H9 (cell line): ENCODE results near the gene AR. TPM values are rescaled to one million over a fixed set of nuclear protein-coding genes. Genes with fewer than 3 reads are reported as not detected.
"Not testable (repeated sequence)": the region's sequence is repeated elsewhere in the genome, so short reads cannot be mapped to it uniquely, and the experiment has no call there.

ENCODE experiments used
- DNase-seq: peaks from one replicate; pipeline ENCODE4 v3.0.0-alpha.2; 2017
- H2AFZ ChIP-seq: one replicate; pipeline ENCODE4 v1.6.1; 2013; ENCODE audit warnings: mild to moderate bottlenecking, low read length, control low read depth, moderate library complexity
- H2AK5ac ChIP-seq: 2 replicates; pipeline ENCODE4 v1.6.1; 2013; ENCODE audit warnings: low read length, control low read depth, mixed read lengths; ENCODE audit not compliant: insufficient read length
- H2BK120ac ChIP-seq: one replicate; pipeline ENCODE4 v1.6.1; 2013; ENCODE audit warnings: low read depth, mild to moderate bottlenecking, low read length, control low read depth, inconsistent platforms; ENCODE audit not compliant: poor library complexity, severe bottlenecking
- H2BK12ac ChIP-seq: 2 replicates; pipeline ENCODE4 v1.6.1; 2013; ENCODE audit warnings: low read length, control low read depth, mixed read lengths, low read depth; ENCODE audit not compliant: insufficient read length
- H2BK15ac ChIP-seq: 2 replicates; pipeline ENCODE4 v1.6.1; 2013; ENCODE audit warnings: low read depth, low read length, control low read depth
- H2BK20ac ChIP-seq: one replicate; pipeline ENCODE4 v1.6.1; 2013; ENCODE audit warnings: low read depth, mild to moderate bottlenecking, low read length, control low read depth, inconsistent platforms; ENCODE audit not compliant: poor library complexity, severe bottlenecking
- H2BK5ac ChIP-seq: 2 replicates; pipeline ENCODE4 v1.6.1; 2013; ENCODE audit warnings: low read length, control low read depth, mixed read lengths; ENCODE audit not compliant: insufficient read length
- H3K14ac ChIP-seq: 2 replicates; pipeline ENCODE4 v1.6.1; 2013; ENCODE audit warnings: low read length, control low read depth; ENCODE audit not compliant: insufficient read depth
- H3K18ac ChIP-seq: 2 replicates; pipeline ENCODE4 v1.6.1; 2013; ENCODE audit warnings: low read depth, mild to moderate bottlenecking, mixed read lengths, low read length, control low read depth; ENCODE audit not compliant: insufficient read length
- H3K23ac ChIP-seq: 2 replicates; pipeline ENCODE4 v1.6.1; 2013; ENCODE audit warnings: low read length, control low read depth, mixed read lengths, low read depth; ENCODE audit not compliant: insufficient read length
- H3K23me2 ChIP-seq: 2 replicates; pipeline ENCODE4 v1.6.1; 2013; ENCODE audit warnings: low read depth, mild to moderate bottlenecking, mixed read lengths, low read length, control low read depth; ENCODE audit not compliant: insufficient read length, poor library complexity, severe bottlenecking
- H3K27ac ChIP-seq: 2 replicates; pipeline ENCODE4 v1.5.1; 2013; ENCODE audit warnings: low read length, control low read depth, mixed read lengths, low read depth; ENCODE audit not compliant: insufficient read length
- H3K27me3 ChIP-seq: 2 replicates; pipeline ENCODE4 v1.6.1; 2013; ENCODE audit warnings: low read length, control low read depth, inconsistent platforms; ENCODE audit not compliant: insufficient read depth
- H3K4ac ChIP-seq: 2 replicates; pipeline ENCODE4 v1.6.1; 2013; ENCODE audit warnings: low read depth, mild to moderate bottlenecking, control low read depth, inconsistent platforms, low read length, moderate library complexity
- H3K4me1 ChIP-seq: 2 replicates; pipeline ENCODE4 v1.6.1; 2013; ENCODE audit warnings: low read length, control low read depth, inconsistent platforms; ENCODE audit not compliant: insufficient read depth
- H3K4me2 ChIP-seq: 2 replicates; pipeline ENCODE4 v1.6.1; 2013; ENCODE audit warnings: low read length, control low read depth, mixed read lengths; ENCODE audit not compliant: insufficient read length, insufficient read depth
- H3K56ac ChIP-seq: 2 replicates; pipeline ENCODE4 v1.6.1; 2013; ENCODE audit warnings: low read depth, mild to moderate bottlenecking, mixed read lengths, low read length, control low read depth; ENCODE audit not compliant: insufficient read length
- H3K79me1 ChIP-seq: 2 replicates; pipeline ENCODE4 v1.6.1; 2013; ENCODE audit warnings: low read depth, mild to moderate bottlenecking, moderate library complexity, low read length, control low read depth, inconsistent platforms; ENCODE audit not compliant: insufficient read depth, poor library complexity, severe bottlenecking
- H3K79me2 ChIP-seq: 2 replicates; pipeline ENCODE4 v1.6.1; 2013; ENCODE audit warnings: low read length, control low read depth, inconsistent platforms; ENCODE audit not compliant: insufficient read depth
- H3K9ac ChIP-seq: 2 replicates; pipeline ENCODE4 v1.6.1; 2013; ENCODE audit warnings: low read length, control low read depth, mixed read lengths; ENCODE audit not compliant: insufficient read length; ENCODE audit errors: extremely low read depth
- H3K9me3 ChIP-seq: one replicate; pipeline ENCODE4 v1.6.1; 2013; ENCODE audit warnings: low read depth, low read length, inconsistent platforms; ENCODE audit not compliant: control insufficient read depth
- H3T11ph ChIP-seq: one replicate; pipeline ENCODE4 v1.6.1; 2013; ENCODE audit warnings: mild to moderate bottlenecking, low read length, control low read depth, inconsistent platforms
- H4K20me1 ChIP-seq: one replicate; pipeline ENCODE4 v1.6.1; 2013; ENCODE audit not compliant: control insufficient read depth, insufficient read length, insufficient read depth
- H4K5ac ChIP-seq: 2 replicates; pipeline ENCODE4 v1.6.1; 2013; ENCODE audit warnings: low read depth, mild to moderate bottlenecking, mixed read lengths, low read length, control low read depth; ENCODE audit not compliant: insufficient read length
- H4K8ac ChIP-seq: replicated peaks from 2 replicates; pipeline ENCODE4 v1.6.1; 2013; ENCODE audit warnings: low read length, control low read depth, mixed read lengths, low read depth; ENCODE audit not compliant: insufficient read length
- H4K91ac ChIP-seq: 2 replicates; pipeline ENCODE4 v1.6.1; 2013; ENCODE audit warnings: low read depth, mild to moderate bottlenecking, moderate library complexity, mixed read lengths, low read length, control low read depth; ENCODE audit not compliant: insufficient read length
- H3K27ac Mint-ChIP-seq, 3 experiments: 2 replicates in 2 of 3; 3 replicates in 1 of 3; pipeline ENCODE4 v1.8.0; 2020 to 2021; ENCODE audit warnings: mixed read lengths in 3 of 3, mild to moderate bottlenecking in 1 of 3, moderate library complexity in 1 of 3
- H3K27me3 Mint-ChIP-seq: 2 replicates; pipeline ENCODE4 v1.8.0; 2021; ENCODE audit warnings: low read depth, mild to moderate bottlenecking, moderate library complexity, mixed read lengths
- H3K36me3 Mint-ChIP-seq, 3 experiments: 2 replicates in 2 of 3; 3 replicates in 1 of 3; pipeline ENCODE4 v1.8.0; 2020 to 2021; ENCODE audit warnings: low read depth in 3 of 3, mixed read lengths in 3 of 3; ENCODE audit not compliant: insufficient read depth in 1 of 3
- H3K4me1 Mint-ChIP-seq, 2 experiments: 2 replicates each; pipeline ENCODE4 v1.8.0; 2020; ENCODE audit warnings: mixed read lengths in 2 of 2
- H3K4me3 Mint-ChIP-seq, 2 experiments: 2 replicates in 1 of 2; 3 replicates in 1 of 2; pipeline ENCODE4 v1.8.0; 2020 to 2021; ENCODE audit warnings: mild to moderate bottlenecking in 2 of 2, mixed read lengths in 2 of 2, moderate library complexity in 1 of 2
- H3K9me3 Mint-ChIP-seq, 2 experiments: 2 replicates in 1 of 2; 3 replicates in 1 of 2; pipeline ENCODE4 v1.8.0; 2020; ENCODE audit warnings: mild to moderate bottlenecking in 2 of 2, mixed read lengths in 2 of 2, moderate library complexity in 1 of 2
- WGBS: extraction: QIAGEN DNeasy Blood & Tissue Kit; methylation state at CpG from one replicate; pipeline ENCODE4 v1.1.7; 2013; ENCODE audit warnings: missing lambda C conversion rate, low lambda C conversion rate, mixed read lengths; ENCODE audit not compliant: insufficient read length; ENCODE audit errors: extremely low coverage; 5-methylcytosine and 5-hydroxymethylcytosine counted together
- total RNA-seq: library from RNA; stranded (reverse); gene quantifications from 2 replicates; pipeline ENCODE4 v1.2.1, GENCODE V29; 2021
- TF ChIP-seq, protein P1 (sequence below): fragments of 200-600 bp; sonication (generic); conservative IDR thresholded peaks from 3 replicates; pipeline ENCODE4 v1.8.0; 2021; ENCODE audit warnings: antibody characterized with exemption, mild to moderate bottlenecking

The AR gene
- total RNA-seq, 1 experiment from 2014 or later, result 3.5 TPM

DNA sequence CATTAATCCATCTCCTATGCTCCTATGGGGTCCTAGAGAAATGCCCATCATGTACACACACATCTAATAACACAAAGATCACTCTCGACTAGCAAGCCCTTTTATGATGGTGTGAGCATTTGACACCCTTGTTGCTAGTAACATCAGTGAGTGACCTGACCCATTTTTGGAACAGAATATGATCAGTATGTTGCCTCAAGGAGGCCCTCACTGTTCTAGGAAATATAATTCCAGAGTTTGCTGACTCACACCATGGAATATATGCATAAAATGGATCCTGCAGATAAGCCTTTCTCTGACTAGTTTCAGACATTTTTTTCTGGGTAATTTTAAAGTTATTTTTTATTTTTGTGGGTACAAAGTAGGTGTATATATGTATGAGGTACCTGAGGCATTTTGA lies 121.8 kb downstream of the AR start:
- Histone ChIP-seq H3K18ac (no peak overlapping the region), H3K23me2 (no peaks in the 10 kb centered on the region), H3T11ph (no peak overlapping the region), H3K4me2 (no peak overlapping the region), H3K56ac (no peak overlapping the region), H2AFZ (no peak overlapping the region), H4K91ac (no peak overlapping the region), H3K79me2 (no peaks in the 10 kb centered on the region), H3K14ac (no peak overlapping the region), H4K8ac (no peak overlapping the region), H4K20me1 (no peaks in the 10 kb centered on the region), H3K23ac (no peak overlapping the region), H2BK5ac (no peak overlapping the region), H2BK120ac (no peak overlapping the region), H3K79me1 (no peaks in the 10 kb centered on the region), H3K4ac (no peak overlapping the region), H4K5ac (no peak overlapping the region), H3K27me3 (no peaks in the 10 kb centered on the region), H3K4me1 (no peaks in the 10 kb centered on the region), H2BK15ac (no peak overlapping the region), H3K9me3 (peaks cover 16% of the 10 kb centered on the region), H2BK12ac (no peak overlapping the region), H2BK20ac (no peak overlapping the region), H3K27ac (no peak overlapping the region), H3K9ac (no peak overlapping the region), H2AK5ac (no peak overlapping the region)
- DNase-seq, result no peak
- H3K4me1 Mint-ChIP-seq, result no peaks in the 10 kb centered on the region
- H3K9me3 Mint-ChIP-seq, result peaks cover 82 to 83% of the 10 kb centered on the region in 2 experiments
- H3K27ac Mint-ChIP-seq, result no peak overlapping the region
- peaks cover 25 to 35% (median 33%) of the 10 kb centered on the region in 3 experiments for H3K36me3 Mint-ChIP-seq
- WGBS, result no CpG with 5 or more reads among the region's 1 CpG
- no peak overlapping the region for H3K4me3 Mint-ChIP-seq
- TF ChIP-seq, protein P1, sequence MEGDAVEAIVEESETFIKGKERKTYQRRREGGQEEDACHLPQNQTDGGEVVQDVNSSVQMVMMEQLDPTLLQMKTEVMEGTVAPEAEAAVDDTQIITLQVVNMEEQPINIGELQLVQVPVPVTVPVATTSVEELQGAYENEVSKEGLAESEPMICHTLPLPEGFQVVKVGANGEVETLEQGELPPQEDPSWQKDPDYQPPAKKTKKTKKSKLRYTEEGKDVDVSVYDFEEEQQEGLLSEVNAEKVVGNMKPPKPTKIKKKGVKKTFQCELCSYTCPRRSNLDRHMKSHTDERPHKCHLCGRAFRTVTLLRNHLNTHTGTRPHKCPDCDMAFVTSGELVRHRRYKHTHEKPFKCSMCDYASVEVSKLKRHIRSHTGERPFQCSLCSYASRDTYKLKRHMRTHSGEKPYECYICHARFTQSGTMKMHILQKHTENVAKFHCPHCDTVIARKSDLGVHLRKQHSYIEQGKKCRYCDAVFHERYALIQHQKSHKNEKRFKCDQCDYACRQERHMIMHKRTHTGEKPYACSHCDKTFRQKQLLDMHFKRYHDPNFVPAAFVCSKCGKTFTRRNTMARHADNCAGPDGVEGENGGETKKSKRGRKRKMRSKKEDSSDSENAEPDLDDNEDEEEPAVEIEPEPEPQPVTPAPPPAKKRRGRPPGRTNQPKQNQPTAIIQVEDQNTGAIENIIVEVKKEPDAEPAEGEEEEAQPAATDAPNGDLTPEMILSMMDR, result no peak
- no peaks in the 10 kb centered on the region; the same call in 1 of the 2 replicates for H3K27me3 Mint-ChIP-seq

DNA sequence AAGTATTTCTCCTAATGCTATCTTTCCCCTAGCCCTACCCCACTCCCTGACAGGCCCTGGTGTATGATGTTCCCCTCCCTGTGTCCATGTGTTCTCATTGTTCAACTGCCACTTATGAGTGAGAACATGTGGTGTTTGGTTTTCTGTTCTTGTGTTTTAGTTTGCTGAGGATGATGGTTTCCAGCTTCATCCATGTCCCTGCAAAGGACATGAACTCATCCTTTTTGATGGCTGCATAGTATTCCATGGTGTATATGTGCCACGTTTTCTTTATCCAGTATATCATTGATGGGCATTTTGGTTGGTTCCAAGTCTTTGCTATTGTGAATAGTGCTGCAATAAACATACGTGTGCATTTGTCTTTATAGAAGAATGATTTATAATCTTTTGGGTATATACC lies 126.9 kb downstream of the AR start:
- not testable (repeated sequence) for DNase-seq, H3K56ac ChIP-seq, H3K27ac Mint-ChIP-seq, H3K4me1 ChIP-seq, H2BK5ac ChIP-seq, H3K27me3 Mint-ChIP-seq, H3K27ac ChIP-seq, H3K23me2 ChIP-seq, H2AFZ ChIP-seq, H4K20me1 ChIP-seq, H2BK120ac ChIP-seq, H2BK12ac ChIP-seq, H4K8ac ChIP-seq, H3K4me1 Mint-ChIP-seq, H3K9ac ChIP-seq, H3K18ac ChIP-seq, H4K5ac ChIP-seq, H3K4me2 ChIP-seq, H3K14ac ChIP-seq, H3T11ph ChIP-seq, H3K23ac ChIP-seq, H2BK15ac ChIP-seq, H2AK5ac ChIP-seq, H2BK20ac ChIP-seq, H3K79me1 ChIP-seq, H4K91ac ChIP-seq, H3K4me3 Mint-ChIP-seq, H3K27me3 ChIP-seq, H3K4ac ChIP-seq, H3K79me2 ChIP-seq
- peaks cover 7 to 11% (median 7%) of the 10 kb centered on the region in 3 experiments for H3K36me3 Mint-ChIP-seq
- no CpG with 5 or more reads among the region's 2 CpGs for WGBS
- peaks cover 81 to 82% of the 10 kb centered on the region in 2 experiments for H3K9me3 Mint-ChIP-seq
- H3K9me3 ChIP-seq, result peaks cover 14% of the 10 kb centered on the region
